ENCODE measurements around the gene TRIM71. TPM values are rescaled to one million over a fixed set of nuclear protein-coding genes. Genes with fewer than 3 reads are reported as not detected.

TRIM71 gene
- total RNA-seq, 4 donors from 2014 or later, result 0.13 to 0.84 (median 0.36) TPM; not detected in 1

- ATAC-seq (ENCODE audit: low FRiP score), result no peak
- DNase-seq (ENCODE audit: low spot score), result no peak
- TF ChIP-seq CTCF (IDR thresholded peaks at IDR 0.05), result no peak
Observed at GRCh38 chr3:32850226-32850625, 32.4 kb downstream of the TRIM71 start.

GRCh38 chr3:32850636-32851035, 32.8 kb downstream of the TRIM71 start:
- ATAC-seq (ENCODE audit: low FRiP score) (no peak), DNase-seq (ENCODE audit: low spot score) (no peak)
- no peak for TF ChIP-seq CTCF (IDR thresholded peaks at IDR 0.05)

GRCh38 chr3:32852146-32852545, 34.3 kb downstream of the TRIM71 start:
- TF ChIP-seq CTCF (IDR thresholded peaks at IDR 0.05), result no peak
- no peak for ATAC-seq (ENCODE audit: low FRiP score)
- DNase-seq (ENCODE audit: low spot score), result no peak

GRCh38 chr3:32855350-32855953, 37.7 kb downstream of the TRIM71 start:
- ATAC-seq (ENCODE audit: low FRiP score) (no peak), DNase-seq (ENCODE audit: low spot score) (no peak)
- no peak for TF ChIP-seq CTCF (IDR thresholded peaks at IDR 0.05)

- ATAC-seq (ENCODE audit: low FRiP score), result no peak
- TF ChIP-seq CTCF (IDR thresholded peaks at IDR 0.05), result no peak
- DNase-seq (ENCODE audit: low spot score), result no peak
Observed at GRCh38 chr3:32856355-32856889, 38.6 kb downstream of the TRIM71 start.

- DNase-seq (ENCODE audit: low spot score), result no peak
- no peak for ATAC-seq (ENCODE audit: low FRiP score)
- no peak for TF ChIP-seq CTCF (IDR thresholded peaks at IDR 0.05)
Observed at GRCh38 chr3:32856901-32857507, 39.2 kb downstream of the TRIM71 start.

- ATAC-seq (ENCODE audit: low FRiP score) (no peak), DNase-seq (ENCODE audit: low spot score) (no peak)
- no peak for TF ChIP-seq CTCF (IDR thresholded peaks at IDR 0.05)
Observed at GRCh38 chr3:32857921-32858320, 40.1 kb downstream of the TRIM71 start.
